Measurements from ENCODE around the gene GPR143. TPM values are rescaled to one million over a fixed set of nuclear protein-coding genes. Genes with fewer than 3 reads are reported as not detected.

Gene GPR143
- total RNA-seq, 1 donor from 2014 or later = 4.7 TPM

DNA sequence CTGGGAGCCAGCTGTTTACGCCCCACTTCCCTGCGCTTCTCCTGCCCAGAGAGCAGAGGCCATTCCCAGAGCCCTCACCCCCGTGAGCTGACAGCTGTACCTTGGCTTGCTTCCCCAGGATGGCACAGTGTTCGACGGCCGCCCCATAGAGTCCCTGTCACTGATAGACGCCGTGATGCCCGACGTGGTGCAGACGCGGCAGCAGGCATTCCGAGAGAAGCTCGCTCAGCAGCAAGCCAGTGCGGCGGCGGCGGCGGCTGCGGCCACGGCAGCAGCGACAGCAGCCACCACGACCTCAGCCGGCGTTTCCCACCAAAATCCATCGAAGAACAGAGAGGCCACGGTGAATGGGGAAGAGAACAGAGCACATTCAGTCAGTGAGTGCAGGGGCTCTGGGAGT is 77.7 kb downstream of the GPR143 start:
- H3K27ac Mint-ChIP-seq = no peak overlapping the region
- TF ChIP-seq, protein P1, sequence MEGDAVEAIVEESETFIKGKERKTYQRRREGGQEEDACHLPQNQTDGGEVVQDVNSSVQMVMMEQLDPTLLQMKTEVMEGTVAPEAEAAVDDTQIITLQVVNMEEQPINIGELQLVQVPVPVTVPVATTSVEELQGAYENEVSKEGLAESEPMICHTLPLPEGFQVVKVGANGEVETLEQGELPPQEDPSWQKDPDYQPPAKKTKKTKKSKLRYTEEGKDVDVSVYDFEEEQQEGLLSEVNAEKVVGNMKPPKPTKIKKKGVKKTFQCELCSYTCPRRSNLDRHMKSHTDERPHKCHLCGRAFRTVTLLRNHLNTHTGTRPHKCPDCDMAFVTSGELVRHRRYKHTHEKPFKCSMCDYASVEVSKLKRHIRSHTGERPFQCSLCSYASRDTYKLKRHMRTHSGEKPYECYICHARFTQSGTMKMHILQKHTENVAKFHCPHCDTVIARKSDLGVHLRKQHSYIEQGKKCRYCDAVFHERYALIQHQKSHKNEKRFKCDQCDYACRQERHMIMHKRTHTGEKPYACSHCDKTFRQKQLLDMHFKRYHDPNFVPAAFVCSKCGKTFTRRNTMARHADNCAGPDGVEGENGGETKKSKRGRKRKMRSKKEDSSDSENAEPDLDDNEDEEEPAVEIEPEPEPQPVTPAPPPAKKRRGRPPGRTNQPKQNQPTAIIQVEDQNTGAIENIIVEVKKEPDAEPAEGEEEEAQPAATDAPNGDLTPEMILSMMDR (conservative IDR thresholded peaks at IDR 0.05) = no peak
- H3K4me1 Mint-ChIP-seq (ENCODE audit: unreplicated experiment) = no peaks in the 10 kb centered on the region
- peaks cover 24% of the 10 kb centered on the region for H3K36me3 Mint-ChIP-seq
- H3K27me3 Mint-ChIP-seq = no peaks in the 10 kb centered on the region
- no peak overlapping the region for H3K4me3 Mint-ChIP-seq
- no peaks in the 10 kb centered on the region for H3K9me3 Mint-ChIP-seq
- no peak for DNase-seq (ENCODE audit: extremely low spot score, unreplicated experiment)

DNA sequence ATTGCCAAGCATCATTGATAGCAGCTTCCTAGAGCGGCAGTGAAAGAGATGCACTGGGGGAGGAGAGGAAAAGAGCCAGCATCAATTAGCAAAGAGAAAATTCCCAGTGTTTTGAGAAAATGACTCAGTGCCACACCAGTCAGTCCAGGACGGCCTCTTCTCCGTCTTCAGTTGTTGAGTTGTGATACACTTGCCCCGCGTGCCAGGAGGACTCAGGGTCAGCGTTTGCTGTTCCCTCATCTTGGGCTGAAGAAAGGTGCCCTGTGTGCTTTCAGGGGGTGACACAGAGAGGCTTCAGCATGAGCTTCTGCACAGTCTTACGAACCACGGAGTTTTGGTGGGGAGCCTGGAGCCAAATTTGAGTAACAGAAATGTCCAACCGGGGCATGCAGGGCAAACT is 82.3 kb downstream of the GPR143 start:
- Mint-ChIP-seq H3K36me3 (peaks cover 22% of the 10 kb centered on the region), H3K27me3 (no peaks in the 10 kb centered on the region), H3K27ac (no peak overlapping the region), H3K4me3 (no peak overlapping the region), H3K4me1 (ENCODE audit: unreplicated experiment) (no peaks in the 10 kb centered on the region), H3K9me3 (no peaks in the 10 kb centered on the region)
- DNase-seq (ENCODE audit: extremely low spot score, unreplicated experiment) = no peak
- TF ChIP-seq, protein P1 (conservative IDR thresholded peaks at IDR 0.05) = no peak

DNA sequence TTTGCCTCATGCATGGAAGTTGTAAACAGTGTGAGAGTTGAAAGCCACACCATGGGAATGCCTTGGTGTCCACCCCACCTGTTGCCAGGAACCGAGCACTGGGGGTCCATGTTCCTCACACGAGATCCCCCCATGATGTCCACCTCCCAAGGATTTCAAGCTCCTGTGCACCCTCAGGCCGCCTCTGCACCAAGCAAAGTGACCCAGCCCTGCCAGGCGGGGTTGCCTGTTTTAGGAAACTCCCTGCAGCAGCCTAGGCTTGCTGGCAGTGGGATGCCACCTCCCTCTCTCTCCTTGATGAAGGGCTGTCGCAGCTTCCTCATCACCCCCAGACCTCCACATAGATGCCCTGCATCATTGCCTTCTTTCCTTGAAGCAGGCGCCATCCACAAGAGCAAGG is 82.8 kb downstream of the GPR143 start:
- Mint-ChIP-seq H3K9me3 (no peaks in the 10 kb centered on the region), H3K27me3 (no peaks in the 10 kb centered on the region), H3K27ac (no peak overlapping the region), H3K4me1 (ENCODE audit: unreplicated experiment) (no peaks in the 10 kb centered on the region), H3K36me3 (peaks cover 20% of the 10 kb centered on the region), H3K4me3 (no peak overlapping the region)
- no peak for DNase-seq (ENCODE audit: extremely low spot score, unreplicated experiment)
- TF ChIP-seq, protein P1 (conservative IDR thresholded peaks at IDR 0.05) = no peak

DNA sequence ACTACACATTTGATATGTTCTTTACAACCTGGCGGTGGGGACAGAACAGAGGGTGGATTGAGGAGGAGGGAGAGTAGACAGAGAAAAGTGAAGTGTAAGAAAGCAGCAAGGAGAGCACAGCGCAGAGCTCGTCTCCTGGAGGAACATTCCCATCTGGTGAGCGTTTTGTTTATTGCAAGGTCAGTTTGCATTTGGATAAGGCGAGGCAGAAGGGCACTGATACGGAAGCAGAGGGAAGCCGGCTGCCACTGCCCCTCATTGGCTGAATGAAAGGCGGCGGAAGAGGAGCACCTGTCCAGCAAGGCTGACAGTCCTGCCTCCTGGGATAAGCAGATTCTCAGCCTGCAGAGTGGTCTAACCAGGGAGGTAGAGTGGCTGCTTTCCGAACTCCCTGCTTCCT is 83.2 kb downstream of the GPR143 start:
- Mint-ChIP-seq H3K36me3 (peaks cover 24% of the 10 kb centered on the region), H3K27ac (peak overlapping the region; percentile 4), H3K4me3 (no peak overlapping the region), H3K9me3 (no peaks in the 10 kb centered on the region), H3K27me3 (no peaks in the 10 kb centered on the region), H3K4me1 (ENCODE audit: unreplicated experiment) (no peaks in the 10 kb centered on the region)
- no peak for DNase-seq (ENCODE audit: extremely low spot score, unreplicated experiment)
- TF ChIP-seq, protein P1 (conservative IDR thresholded peaks at IDR 0.05) = peak; percentile 22

DNA sequence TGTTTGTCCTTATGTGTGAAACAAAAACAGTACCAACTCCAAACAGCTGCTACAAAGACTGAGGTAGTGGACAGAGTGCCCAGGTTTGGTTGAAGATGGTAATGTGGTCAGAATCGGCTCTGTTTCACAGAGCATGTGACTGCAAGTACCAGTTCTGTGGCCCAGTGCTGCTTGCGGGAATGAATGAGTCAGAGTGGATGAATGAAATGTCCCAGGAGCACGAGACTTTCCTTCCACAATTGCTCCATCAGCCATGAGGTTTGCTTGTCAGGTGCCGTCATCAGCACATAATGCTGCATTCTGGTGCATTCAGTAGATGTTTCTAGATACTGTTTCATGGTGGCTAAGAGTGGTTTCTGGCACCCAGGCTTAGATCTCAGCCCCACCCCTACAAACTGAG is 84.2 kb downstream of the GPR143 start:
- Mint-ChIP-seq H3K27ac (no peak overlapping the region), H3K9me3 (no peaks in the 10 kb centered on the region), H3K4me1 (ENCODE audit: unreplicated experiment) (no peaks in the 10 kb centered on the region), H3K36me3 (peaks cover 24% of the 10 kb centered on the region), H3K4me3 (no peak overlapping the region), H3K27me3 (no peaks in the 10 kb centered on the region)
- no peak for DNase-seq (ENCODE audit: extremely low spot score, unreplicated experiment)
- TF ChIP-seq, protein P1 (conservative IDR thresholded peaks at IDR 0.05) = no peak

DNA sequence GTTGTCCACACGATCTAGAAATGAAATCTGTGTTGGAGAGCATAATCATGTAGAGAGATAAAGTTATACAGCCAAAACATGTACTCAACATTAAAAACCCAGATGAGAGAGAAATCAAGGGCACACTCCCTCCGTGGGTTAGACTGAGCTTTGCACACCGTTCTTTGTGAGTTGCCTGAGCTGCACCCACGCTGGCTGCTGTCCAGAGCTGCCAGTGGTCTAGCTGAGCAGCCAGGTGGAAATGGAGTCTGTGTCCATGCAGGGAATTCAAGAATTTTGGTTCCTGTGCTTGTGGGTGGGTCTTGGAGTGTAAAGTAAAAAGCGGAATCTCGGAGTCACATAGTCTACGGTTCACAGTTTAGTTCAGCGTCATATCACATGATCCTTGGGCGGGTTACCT is 84.6 kb downstream of the GPR143 start:
- no peaks in the 10 kb centered on the region for H3K4me1 Mint-ChIP-seq (ENCODE audit: unreplicated experiment)
- H3K4me3 Mint-ChIP-seq = no peak overlapping the region
- no peak for DNase-seq (ENCODE audit: extremely low spot score, unreplicated experiment)
- H3K9me3 Mint-ChIP-seq = no peaks in the 10 kb centered on the region
- no peak overlapping the region for H3K27ac Mint-ChIP-seq
- TF ChIP-seq, protein P1 (conservative IDR thresholded peaks at IDR 0.05) = no peak
- H3K27me3 Mint-ChIP-seq = no peaks in the 10 kb centered on the region
- H3K36me3 Mint-ChIP-seq = peaks cover 22% of the 10 kb centered on the region

All from type B pancreatic cell (in vitro differentiated cells).